GM12874 (cell line): Measurements from ENCODE around the gene ANXA11.

Experiments
- CTCF ChIP-seq: IDR thresholded peaks from 2 replicates; pipeline ENCODE4 v1.5.1; 2011; ENCODE audit warnings: low read depth, mild to moderate bottlenecking, control low read depth, low read length, moderate library complexity; ENCODE audit not compliant: insufficient read depth

Gene ANXA11

GRCh38 chr10:80108576-80109239, 96.6 kb downstream of the ANXA11 start:
- TF ChIP-seq CTCF = no peak

DNA sequence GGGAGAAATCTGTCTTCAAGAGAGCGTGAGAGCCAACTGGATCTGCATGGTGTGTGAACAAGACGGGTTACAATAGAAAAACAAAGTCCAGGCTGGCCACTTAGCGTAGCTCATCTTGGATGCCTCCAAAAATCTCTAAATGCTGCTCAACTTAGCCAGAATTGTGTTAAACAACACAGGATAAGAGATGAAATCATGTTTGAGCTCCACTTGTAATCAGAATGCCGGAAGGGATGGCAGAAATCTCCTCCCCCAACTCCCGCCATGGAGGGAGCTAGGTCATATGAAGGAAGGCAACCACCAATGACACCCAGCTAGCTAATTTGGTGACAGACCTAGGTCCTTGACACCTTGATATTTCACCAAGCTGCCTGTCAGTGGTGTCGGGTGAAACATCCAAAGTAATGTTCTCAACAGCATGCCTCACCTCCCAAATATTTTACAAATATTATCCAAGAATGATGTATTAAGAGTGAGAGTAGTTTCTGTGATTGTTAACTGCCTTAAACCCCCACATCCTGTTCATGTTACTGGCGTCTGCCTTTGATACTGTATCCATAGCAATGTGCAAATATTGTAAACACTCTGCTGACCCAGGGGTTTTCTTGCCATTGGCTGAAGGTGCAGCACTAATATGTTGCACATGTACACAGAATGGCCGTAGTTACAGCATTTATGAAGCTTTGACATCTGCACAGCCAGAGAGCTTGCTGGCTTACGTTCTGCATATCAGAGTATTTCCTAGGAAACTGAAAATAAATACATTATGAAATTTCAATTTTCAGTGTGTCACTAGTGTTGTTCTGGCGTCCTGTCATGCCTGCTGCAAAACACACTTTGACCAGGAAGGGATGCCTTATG, 101.0 kb downstream of the ANXA11 start:
- no peak for TF ChIP-seq CTCF
